GM12892 (cell line): Measurements from ENCODE around the gene SAA4.
"Not testable (repeated sequence)": the region's sequence is repeated elsewhere in the genome, so short reads cannot be mapped to it uniquely, and the experiment has no call there.

Source experiments
- DNase-seq: peaks from one replicate; pipeline ENCODE4 v3.0.0; 2011; ENCODE audit not compliant: insufficient read length
- FAIRE-seq: peaks from 2 replicates; lab custom pipeline; 2011; peaks lifted over from hg19 to GRCh38; lab: Jason Lieb, UNC
- POLR2A ChIP-seq: IDR thresholded peaks from 2 replicates; pipeline ENCODE4 v1.6.1; 2011; ENCODE audit warnings: low read depth, low read length, control low read depth
- POLR2AphosphoS5 ChIP-seq: IDR thresholded peaks from 2 replicates; pipeline ENCODE4 v1.6.1; 2011; ENCODE audit warnings: low read depth, low read length, control low read depth
- TAF1 ChIP-seq: IDR thresholded peaks from 2 replicates; pipeline ENCODE4 v1.6.1; 2011; ENCODE audit warnings: low read depth, mild to moderate bottlenecking, control low read depth, low read length, borderline replicate concordance

The SAA4 gene

GRCh38 chr11:18203723-18204122 lies 32.9 kb downstream of the SAA4 start:
- TF ChIP-seq POLR2AphosphoS5 (no peak), POLR2A (no peak), TAF1 (no peak)
- FAIRE-seq, result peak; percentile 54
- DNase-seq, result peak; percentile 23

GRCh38 chr11:18197738-18198137 lies 38.9 kb downstream of the SAA4 start:
- not testable (repeated sequence) for DNase-seq, FAIRE-seq

GRCh38 chr11:18196532-18196931 lies 40.1 kb downstream of the SAA4 start:
- DNase-seq (no peak), FAIRE-seq (no peak)
- TF ChIP-seq POLR2A (no peak), TAF1 (no peak), POLR2AphosphoS5 (no peak)

- no peak for TF ChIP-seq TAF1
- no peak for TF ChIP-seq POLR2AphosphoS5
- TF ChIP-seq POLR2A, result no peak
- no peak for DNase-seq
- peak; percentile 56 for FAIRE-seq
Observed at GRCh38 chr11:18193010-18193409, 43.6 kb downstream of the SAA4 start.

- FAIRE-seq, result no peak
Observed at GRCh38 chr11:18191376-18191775, 45.2 kb downstream of the SAA4 start.

GRCh38 chr11:18189476-18190245 lies 46.9 kb downstream of the SAA4 start:
- DNase-seq, FAIRE-seq: not testable (repeated sequence)

More at GRCh38 chr11:18191376-18191775, 45.2 kb downstream of the SAA4 start:
- TF ChIP-seq POLR2A, result no peak
- TF ChIP-seq POLR2AphosphoS5, result no peak
- no peak for TF ChIP-seq TAF1
- no peak for DNase-seq

- FAIRE-seq (no peak), DNase-seq (no peak)
Observed at GRCh38 chr11:18188796-18189195, 47.8 kb downstream of the SAA4 start.

More at GRCh38 chr11:18188796-18189195, 47.8 kb downstream of the SAA4 start:
- TF ChIP-seq POLR2A, result no peak
- no peak for TF ChIP-seq TAF1
- no peak for TF ChIP-seq POLR2AphosphoS5
